IPS DF 19.7 (cell line): ENCODE measurements around the gene ZNF497.
A peak's percentile ranks its signal among the peaks of the same experiment; 100 is the strongest.
"Not testable (repeated sequence)": the region's sequence is repeated elsewhere in the genome, so short reads cannot be mapped to it uniquely, and the experiment has no call there.

ENCODE experiments used
- DNase-seq: peaks from one replicate; pipeline ENCODE4 v3.0.0-alpha.2; 2013; ENCODE audit warnings: low read depth, low spot score

Gene ZNF497

DNA sequence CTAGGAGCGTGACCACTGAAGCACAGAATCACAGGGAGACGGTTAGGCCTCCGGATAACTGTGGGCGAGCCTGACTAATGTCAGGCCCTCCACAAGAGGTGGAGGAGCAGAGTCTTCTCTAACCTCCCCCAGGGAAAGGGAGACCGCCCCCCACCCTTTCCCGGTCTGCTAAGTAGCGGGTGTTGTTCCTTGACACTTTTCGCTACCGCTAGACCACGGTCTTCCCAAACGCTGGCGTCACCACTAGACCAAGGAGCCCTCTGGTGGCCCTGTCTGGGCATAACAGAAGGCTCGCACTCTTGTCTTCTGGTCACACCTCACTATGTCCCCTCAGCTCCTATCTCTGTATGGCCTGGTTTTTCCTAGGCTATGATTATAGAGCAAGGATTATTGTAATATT lies 51.9 kb downstream of the ZNF497 start:
- DNase-seq = not testable (repeated sequence)

DNA sequence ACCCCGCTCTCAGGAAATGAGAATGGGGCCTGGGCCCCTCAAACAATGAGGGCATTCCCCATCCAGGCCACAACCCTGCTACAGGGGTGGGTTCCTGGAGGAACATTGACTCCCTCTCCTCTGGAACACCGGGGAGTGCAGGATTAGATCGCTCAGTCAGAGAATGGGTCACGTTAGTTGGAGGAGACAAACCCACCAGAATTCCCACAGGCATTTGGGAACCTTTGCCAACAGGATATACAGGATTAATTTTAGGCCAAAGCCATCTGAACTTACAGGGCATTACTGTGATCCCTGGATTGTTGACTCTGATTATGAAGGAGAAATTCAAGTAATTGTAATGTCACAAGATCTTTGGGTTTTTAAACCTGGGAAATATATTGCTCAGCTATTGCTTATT lies 54.8 kb downstream of the ZNF497 start:
- no peak for DNase-seq

DNA sequence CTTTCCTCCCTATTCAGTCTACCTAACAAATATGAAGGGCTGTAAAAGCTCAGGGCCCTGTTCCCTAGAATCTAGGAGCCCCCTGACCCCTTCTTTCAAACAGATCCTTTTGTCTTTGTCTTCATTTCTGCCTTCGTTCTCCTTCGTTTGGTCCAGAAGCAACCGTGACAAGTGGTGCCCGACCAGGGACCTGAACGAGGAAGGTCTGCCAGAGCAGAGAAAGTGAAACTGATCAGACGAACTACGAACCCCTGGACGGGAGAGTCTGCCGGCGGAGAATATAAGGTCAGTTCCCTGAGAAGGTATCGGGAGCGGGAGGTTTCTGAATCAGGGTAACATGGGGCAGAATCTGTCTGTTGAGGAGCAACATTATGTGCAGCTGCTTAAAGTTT lies 56.6 kb downstream of the ZNF497 start:
- DNase-seq = no peak

GRCh38 chr19:58305065-58305931 lies 57.3 kb downstream of the ZNF497 start, which contains the start of gene ERVK3-1:
Gene ERVK3-1 (plus strand): TSS chr19:58305377. CDS start chr19:58312169, 6,792 bp downstream.
- peak; percentile 89 for DNase-seq

GRCh38 chr19:58304748-58305064 lies 57.8 kb downstream of the ZNF497 start:
- DNase-seq = no peak
